GM20000 (cell line): ENCODE measurements around the gene SAMSN1.
A peak's percentile ranks its signal among the peaks of the same experiment; 100 is the strongest.

Source experiments
- DNase-seq: peaks from one replicate; pipeline ENCODE4 v3.0.0; 2012; ENCODE audit warnings: low spot score
- TF ChIP-seq, protein P1 (sequence below): IDR thresholded peaks from 2 replicates; pipeline ENCODE4 v1.5.1; 2012; ENCODE audit warnings: mild to moderate bottlenecking, control low read depth; ENCODE audit errors: extremely low read depth, missing control alignments

Gene SAMSN1

GRCh38 chr21:14538483-14538882, 7.6 kb downstream of the SAMSN1 start:
- TF ChIP-seq, protein P1, sequence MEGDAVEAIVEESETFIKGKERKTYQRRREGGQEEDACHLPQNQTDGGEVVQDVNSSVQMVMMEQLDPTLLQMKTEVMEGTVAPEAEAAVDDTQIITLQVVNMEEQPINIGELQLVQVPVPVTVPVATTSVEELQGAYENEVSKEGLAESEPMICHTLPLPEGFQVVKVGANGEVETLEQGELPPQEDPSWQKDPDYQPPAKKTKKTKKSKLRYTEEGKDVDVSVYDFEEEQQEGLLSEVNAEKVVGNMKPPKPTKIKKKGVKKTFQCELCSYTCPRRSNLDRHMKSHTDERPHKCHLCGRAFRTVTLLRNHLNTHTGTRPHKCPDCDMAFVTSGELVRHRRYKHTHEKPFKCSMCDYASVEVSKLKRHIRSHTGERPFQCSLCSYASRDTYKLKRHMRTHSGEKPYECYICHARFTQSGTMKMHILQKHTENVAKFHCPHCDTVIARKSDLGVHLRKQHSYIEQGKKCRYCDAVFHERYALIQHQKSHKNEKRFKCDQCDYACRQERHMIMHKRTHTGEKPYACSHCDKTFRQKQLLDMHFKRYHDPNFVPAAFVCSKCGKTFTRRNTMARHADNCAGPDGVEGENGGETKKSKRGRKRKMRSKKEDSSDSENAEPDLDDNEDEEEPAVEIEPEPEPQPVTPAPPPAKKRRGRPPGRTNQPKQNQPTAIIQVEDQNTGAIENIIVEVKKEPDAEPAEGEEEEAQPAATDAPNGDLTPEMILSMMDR, result no peak
- DNase-seq, result no peak

GRCh38 chr21:14536929-14537328, 9.2 kb downstream of the SAMSN1 start:
- DNase-seq, result no peak
- TF ChIP-seq, protein P1, result no peak

DNA sequence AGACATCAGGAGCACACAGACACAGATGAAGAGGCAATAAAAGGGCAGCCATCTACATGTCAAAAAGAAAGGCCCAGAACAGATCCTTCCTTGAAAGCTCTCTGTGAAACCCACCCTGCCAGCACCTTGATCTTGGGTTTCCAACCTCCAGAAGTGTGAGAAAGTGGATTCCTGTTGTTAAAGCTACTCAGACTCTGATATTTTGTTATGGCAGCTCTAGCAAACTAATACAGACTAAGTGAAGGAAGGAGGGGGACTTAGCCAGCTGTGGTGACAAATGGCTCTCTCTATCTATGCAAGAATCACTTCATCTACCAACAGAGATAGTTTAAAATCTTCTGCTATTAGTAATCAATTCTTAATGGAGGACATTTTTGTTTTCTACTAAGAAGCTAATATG, 10.4 kb downstream of the SAMSN1 start:
- DNase-seq, result no peak
- TF ChIP-seq, protein P1, result no peak

- TF ChIP-seq, protein P1, result no peak
- peak; percentile 38 for DNase-seq
These were observed 12.4 kb downstream of the SAMSN1 start for GRCh38 chr21:14533499-14534428.

DNA sequence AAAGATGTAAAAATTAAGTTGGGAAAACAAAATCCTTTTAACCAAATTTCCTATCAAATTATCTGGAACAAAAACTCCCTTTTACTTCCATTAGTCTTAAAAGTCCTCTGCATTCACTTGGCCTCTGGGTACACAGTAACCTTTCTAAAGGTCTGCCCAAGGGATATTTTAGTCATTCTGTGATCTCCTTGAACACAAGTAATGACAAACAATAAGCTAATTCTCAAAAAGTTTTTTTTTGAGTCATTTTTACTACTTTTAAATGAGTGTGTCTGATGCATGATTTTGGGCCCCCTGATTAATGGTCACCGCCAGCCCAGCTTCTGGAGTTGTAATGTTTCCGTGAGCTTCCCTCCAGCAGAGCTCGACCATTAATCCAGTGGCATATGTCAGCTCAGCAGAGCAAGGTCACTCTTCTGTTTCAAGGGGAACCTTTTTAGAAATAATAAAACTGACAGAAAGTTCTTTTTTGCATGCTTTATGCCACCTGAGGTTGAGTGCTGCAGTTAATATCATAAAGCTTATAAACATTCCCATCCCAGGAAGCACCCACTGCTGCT, 14.3 kb downstream of the SAMSN1 start:
- DNase-seq, result no peak
- TF ChIP-seq, protein P1, result no peak

GRCh38 chr21:14530592-14530991, 15.5 kb downstream of the SAMSN1 start:
- no peak for DNase-seq
- TF ChIP-seq, protein P1, result no peak

DNA sequence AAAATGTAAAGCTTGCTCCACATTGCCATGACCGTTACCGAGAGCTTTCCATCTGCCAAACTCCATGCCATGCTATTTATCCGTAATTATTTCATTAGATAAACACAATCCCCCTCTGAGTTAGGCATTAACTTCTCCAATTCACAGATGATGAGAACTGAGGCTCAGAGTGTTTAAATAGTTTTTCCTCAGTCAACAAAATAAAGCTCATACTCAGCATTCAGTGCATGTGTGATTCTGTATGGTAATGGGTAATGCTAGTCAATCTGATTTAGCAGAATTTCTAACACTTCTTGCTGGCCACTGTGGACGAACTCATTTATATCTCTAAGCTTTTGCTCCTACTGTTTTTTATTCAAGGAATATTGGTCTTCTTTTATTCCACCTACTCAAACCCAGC, 17.3 kb downstream of the SAMSN1 start:
- TF ChIP-seq, protein P1, result no peak
- DNase-seq, result no peak
